C4-2B (cell line): ENCODE measurements around the gene ZNF213.

ENCODE experiments used
- ZFX ChIP-seq: fragments of 450-650 bp; IDR thresholded peaks from 2 replicates; pipeline ENCODE4 v1.6.1; 2017
- TF ChIP-seq, protein P1 (sequence below): fragments of 450-650 bp; conservative IDR thresholded peaks from 2 replicates; pipeline ENCODE4 v1.5.1; 2017; ENCODE audit warnings: mild to moderate bottlenecking

DNA sequence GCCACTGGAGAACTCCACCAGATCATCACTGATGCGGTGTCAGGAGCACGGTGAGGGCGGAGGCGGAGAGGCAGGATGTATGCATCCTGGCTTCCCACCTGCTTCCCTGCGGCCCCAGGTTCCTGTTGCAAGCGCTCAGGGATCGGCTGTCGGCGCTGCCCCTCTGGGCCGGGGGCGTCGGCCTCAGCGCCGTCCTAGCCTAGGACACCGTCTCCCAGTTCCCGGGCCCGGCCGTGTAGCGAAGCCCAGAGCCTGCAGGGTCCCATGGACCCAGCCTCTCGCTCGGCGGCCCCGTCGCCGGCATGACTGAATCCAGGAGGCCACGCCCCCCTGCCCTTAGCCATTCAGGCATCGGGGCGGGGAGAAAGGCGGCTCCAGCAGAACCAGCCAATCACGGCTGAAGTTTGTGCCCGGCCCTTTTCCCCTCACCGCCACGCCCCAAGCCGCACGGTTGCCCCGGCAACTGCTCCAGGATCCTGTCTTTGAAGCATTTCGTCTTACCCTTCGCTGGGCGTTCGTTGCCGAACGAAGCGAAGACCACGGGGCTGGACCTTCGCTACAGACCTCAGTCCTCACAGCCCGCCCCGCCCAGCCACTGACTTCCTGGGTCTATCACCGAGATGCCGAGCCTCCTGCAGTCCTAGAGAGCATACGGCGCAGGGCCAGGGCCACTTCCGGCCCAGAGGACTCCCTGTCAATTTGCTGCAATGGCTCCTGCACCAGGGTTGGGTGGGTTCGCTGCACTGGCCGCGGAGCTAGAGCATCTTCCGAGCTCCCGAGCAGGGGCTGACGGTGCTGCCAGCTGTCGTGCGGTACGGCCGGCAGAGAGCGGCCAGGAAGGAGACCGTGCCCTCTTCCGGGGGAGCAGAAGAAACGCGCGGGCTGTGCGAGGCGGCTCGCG, 10.6 kb upstream of the ZNF213 start:
- TF ChIP-seq, protein P1, sequence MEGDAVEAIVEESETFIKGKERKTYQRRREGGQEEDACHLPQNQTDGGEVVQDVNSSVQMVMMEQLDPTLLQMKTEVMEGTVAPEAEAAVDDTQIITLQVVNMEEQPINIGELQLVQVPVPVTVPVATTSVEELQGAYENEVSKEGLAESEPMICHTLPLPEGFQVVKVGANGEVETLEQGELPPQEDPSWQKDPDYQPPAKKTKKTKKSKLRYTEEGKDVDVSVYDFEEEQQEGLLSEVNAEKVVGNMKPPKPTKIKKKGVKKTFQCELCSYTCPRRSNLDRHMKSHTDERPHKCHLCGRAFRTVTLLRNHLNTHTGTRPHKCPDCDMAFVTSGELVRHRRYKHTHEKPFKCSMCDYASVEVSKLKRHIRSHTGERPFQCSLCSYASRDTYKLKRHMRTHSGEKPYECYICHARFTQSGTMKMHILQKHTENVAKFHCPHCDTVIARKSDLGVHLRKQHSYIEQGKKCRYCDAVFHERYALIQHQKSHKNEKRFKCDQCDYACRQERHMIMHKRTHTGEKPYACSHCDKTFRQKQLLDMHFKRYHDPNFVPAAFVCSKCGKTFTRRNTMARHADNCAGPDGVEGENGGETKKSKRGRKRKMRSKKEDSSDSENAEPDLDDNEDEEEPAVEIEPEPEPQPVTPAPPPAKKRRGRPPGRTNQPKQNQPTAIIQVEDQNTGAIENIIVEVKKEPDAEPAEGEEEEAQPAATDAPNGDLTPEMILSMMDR: peak; percentile 40; the same call in 1 of the 2 replicates
- TF ChIP-seq ZFX: no peak
